GM13976 (cell line): ENCODE data around the gene MAD1L1.

Source experiments
- DNase-seq: peaks from one replicate; pipeline ENCODE4 v3.0.0; 2012; ENCODE audit warnings: low spot score
- in situ Hi-C: fragments of 300-500 bp; cut with MboI; formaldehyde crosslinking; loops from one replicate; pipeline ENCODE4 v1.12.0; 2022; ENCODE audit warnings: low sequenced_read_pairs, mixed read lengths, inconsistent platforms; ENCODE audit not compliant: unreplicated experiment
- TF ChIP-seq, protein P1 (sequence below): IDR thresholded peaks from 2 replicates; pipeline ENCODE4 v1.5.1; 2012; ENCODE audit warnings: borderline replicate concordance, mild to moderate bottlenecking; ENCODE audit not compliant: insufficient read depth; ENCODE audit errors: extremely low read depth, missing control alignments, control extremely low read depth

MAD1L1 gene

DNA sequence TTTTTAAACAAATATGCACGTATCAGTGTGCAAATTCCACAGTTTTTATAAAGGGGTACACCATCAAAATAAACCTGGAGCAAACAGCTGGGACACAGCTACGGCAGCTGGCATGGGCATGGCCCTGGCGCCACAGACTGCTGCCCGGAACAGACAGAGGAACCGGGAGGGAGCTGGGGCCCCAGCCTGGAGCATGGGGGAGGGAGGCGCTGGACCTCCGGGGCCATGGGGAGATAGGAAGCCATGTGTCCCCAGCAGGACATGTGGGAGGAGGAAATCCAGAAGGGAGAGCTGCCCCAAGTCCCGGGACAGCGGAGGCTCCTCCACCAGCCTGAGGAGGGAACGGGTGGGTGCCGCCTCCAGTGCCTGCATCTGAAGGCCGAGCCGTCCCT is 180.1 kb downstream of the MAD1L1 start:
- in situ Hi-C loops: no loop called here
- TF ChIP-seq, protein P1, sequence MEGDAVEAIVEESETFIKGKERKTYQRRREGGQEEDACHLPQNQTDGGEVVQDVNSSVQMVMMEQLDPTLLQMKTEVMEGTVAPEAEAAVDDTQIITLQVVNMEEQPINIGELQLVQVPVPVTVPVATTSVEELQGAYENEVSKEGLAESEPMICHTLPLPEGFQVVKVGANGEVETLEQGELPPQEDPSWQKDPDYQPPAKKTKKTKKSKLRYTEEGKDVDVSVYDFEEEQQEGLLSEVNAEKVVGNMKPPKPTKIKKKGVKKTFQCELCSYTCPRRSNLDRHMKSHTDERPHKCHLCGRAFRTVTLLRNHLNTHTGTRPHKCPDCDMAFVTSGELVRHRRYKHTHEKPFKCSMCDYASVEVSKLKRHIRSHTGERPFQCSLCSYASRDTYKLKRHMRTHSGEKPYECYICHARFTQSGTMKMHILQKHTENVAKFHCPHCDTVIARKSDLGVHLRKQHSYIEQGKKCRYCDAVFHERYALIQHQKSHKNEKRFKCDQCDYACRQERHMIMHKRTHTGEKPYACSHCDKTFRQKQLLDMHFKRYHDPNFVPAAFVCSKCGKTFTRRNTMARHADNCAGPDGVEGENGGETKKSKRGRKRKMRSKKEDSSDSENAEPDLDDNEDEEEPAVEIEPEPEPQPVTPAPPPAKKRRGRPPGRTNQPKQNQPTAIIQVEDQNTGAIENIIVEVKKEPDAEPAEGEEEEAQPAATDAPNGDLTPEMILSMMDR: no peak
- no peak for DNase-seq

DNA sequence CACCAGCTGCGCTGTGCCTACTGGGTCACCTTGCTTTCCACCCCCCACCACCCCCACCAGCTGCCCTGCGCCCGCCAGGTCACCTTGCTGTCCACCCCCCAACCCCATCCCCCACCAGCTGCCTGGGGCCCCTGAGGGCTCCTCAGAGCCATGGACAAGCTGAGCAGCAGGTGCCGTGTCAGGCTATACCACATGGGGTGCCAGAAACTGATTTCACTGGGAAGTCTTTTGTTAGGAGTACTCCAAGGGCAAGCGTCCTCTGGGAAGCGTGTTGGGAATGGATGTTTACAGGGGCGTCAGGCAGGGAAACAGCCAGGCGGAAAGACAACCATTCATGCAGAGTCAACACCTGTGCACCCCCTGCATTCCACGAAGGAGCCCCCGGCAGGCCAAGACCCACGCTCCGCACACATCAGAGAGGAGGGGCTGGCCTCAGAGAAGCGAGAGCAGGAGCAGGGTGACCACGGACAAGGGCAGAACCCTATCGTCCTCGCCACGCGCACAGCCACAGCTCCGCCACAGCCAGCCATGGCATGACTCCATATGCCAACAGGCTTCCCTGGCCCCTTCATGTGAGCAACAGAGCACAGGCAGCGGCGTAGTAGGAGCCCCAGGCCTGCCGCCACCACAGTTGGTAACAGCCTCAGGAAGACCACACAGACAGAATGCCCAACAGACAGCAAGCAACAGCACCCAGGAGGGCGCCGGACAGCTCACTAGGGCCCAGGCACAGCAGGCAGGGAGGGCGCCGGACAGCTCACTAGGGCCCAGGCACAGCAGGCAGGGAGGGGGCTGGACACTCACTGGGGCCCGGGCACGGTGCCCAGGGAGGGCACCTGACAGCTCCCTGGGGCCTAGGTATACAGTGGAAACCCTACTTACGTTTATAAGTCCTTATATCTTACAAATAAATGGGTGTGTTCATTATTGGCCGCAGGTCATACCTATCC is 180.8 kb downstream of the MAD1L1 start:
- TF ChIP-seq, protein P1: no peak
- DNase-seq: no peak
- in situ Hi-C loops: no loop called here

DNA sequence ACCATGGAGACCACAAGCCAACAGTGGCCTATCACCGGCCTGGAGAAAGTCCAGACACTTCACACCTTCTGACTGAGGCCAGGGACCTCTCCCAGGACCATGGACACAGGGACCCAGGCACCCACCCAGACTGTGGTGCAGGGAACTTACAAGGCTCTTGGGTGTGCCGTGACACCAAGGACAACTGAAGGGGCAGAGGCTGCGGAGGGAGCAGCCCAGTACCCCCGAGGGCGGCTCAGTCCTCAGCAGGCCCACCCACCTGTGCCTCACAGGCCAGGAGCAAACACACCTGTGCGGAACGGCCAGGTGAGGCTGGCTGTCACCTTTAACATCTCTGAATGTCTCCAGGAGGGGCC is 182.3 kb downstream of the MAD1L1 start:
- no peak for DNase-seq
- in situ Hi-C loops: no loop called here
- TF ChIP-seq, protein P1: no peak

DNA sequence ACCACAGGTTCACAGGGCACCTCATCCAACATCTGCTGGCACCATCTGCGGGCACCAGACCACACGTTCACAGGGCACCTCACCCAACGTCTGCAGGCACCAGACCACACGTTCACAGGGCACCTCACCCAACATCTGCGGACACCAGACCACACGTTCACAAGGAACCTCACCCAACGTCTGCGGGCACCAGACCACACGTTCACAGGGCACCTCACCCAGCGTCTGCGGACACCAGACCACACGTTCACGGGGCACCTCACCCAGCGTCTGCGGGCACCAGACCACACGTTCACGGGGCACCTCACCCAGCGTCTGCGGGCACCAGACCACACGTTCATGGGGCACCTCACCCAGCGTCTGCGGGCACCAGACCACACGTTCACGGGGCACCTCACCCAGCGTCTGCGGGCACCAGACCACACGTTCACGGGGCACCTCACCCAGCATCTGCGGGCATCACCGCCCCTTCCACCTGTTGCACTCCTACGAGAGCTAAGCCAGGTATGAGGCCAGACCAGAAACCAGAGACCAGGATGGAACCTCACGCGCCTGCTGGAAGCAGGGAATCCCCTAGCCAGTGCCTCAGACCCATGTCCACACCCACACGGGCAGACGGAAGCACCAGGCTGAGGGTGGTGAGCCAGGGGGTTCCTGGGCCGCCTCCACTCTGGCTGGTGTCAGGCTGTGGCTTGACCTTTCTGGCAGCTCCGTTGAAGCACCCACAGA is 182.8 kb downstream of the MAD1L1 start:
- DNase-seq: no peak
- TF ChIP-seq, protein P1: no peak
- in situ Hi-C loops: no loop called here

DNA sequence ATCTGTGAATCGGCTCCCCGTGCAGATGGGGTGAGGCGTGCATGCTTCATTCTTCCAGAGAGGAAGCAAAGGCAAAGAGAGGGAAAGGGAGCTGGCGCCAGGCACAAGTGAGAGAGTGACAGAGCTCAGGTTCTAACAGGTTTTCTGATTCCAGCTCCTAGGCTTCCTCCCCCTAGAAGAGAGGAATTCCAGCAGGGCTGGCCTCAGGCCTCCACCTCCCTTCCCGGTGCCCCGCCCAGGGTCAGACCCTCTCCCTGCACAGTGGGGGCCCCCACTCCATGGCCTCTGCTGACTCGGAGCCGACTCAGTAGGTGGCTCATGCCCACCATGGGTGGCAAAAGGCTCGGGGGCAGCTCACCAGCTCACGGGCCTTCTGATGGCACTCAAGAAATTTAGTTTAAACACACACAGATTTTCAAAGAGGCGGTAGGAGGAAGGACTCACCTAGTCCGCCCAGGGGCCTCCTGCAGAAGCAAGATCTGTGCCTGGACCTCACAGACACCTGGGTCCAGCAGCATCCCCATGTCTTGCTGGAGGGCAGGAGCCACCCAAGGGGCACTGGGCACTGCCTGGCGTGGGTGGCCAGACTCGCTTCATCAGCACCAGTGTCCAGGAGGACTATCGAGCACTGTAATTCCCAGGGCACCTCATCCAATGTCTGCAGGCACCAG is 183.5 kb downstream of the MAD1L1 start:
- in situ Hi-C loops: no loop called here
- TF ChIP-seq, protein P1: no peak
- DNase-seq: no peak

DNA sequence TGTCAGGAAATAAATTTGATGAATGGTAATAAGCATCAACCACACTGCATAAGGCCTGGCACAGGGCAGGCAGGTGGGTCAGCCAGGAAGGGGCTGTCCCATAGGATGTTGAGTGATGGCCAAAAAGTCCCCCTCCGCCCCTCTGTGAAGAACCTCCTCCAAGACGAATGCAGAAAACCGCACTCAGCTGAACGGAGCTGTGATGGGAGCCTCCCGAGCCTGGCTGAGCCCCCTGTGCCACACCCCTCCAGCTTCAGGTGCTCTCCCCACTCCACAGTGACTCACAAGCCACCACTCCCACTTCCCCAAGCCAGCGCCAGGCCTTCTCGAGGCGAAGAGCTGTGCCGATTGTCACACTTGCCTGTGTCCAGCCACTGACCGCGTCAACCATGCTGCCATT is 184.2 kb downstream of the MAD1L1 start:
- TF ChIP-seq, protein P1: no peak
- in situ Hi-C loops: no loop called here
- DNase-seq: no peak
